MCF 10A (cell line): ENCODE measurements around the gene SH3YL1. TPM values are rescaled to one million over a fixed set of nuclear protein-coding genes. Genes with fewer than 3 reads are reported as not detected.
A peak's percentile ranks its signal among the peaks of the same experiment; 100 is the strongest.

ENCODE experiments used
- BruUV-seq: library from RNA; stranded (reverse); fragments of 400-500 nt; replicated peaks from 2 replicates; lab custom pipeline; 2021; lab: Mats Ljungman, UMichigan
- CTCF ChIA-PET: fragments of 300-600 bp; sonication (Branson Sonifier 250); formaldehyde crosslinking; extraction: SDS; loops from one replicate; lab custom pipeline; 2021; ENCODE audit warnings: antibody characterized with exemption, inconsistent platforms; lab: Yijun Ruan, JAX
- POLR2A ChIA-PET: fragments of 300-600, 350-650 bp; sonication (Branson Sonifier 250); formaldehyde crosslinking; extraction: SDS; loops from one replicate; lab custom pipeline; 2020; ENCODE audit warnings: antibody characterized with exemption, inconsistent platforms; lab: Yijun Ruan, JAX
- DNase-seq: peaks from one replicate; pipeline ENCODE4 v3.0.0-alpha.2; 2018; ENCODE audit not compliant: unreplicated experiment
- H3K27ac Mint-ChIP-seq: one replicate; pipeline ENCODE4 v1.8.0; 2022; ENCODE audit warnings: mild to moderate bottlenecking, low read depth, mixed read lengths; ENCODE audit not compliant: unreplicated experiment
- H3K27me3 Mint-ChIP-seq: one replicate; pipeline ENCODE4 v1.8.0; 2022; ENCODE audit warnings: mixed read lengths; ENCODE audit not compliant: insufficient read depth, unreplicated experiment
- H3K36me3 Mint-ChIP-seq: one replicate; pipeline ENCODE4 v1.8.0; 2022; ENCODE audit warnings: mild to moderate bottlenecking, moderate library complexity, mixed read lengths; ENCODE audit not compliant: insufficient read depth, unreplicated experiment
- H3K4me1 Mint-ChIP-seq: one replicate; pipeline ENCODE4 v1.8.0; 2022; ENCODE audit warnings: mixed read lengths; ENCODE audit not compliant: insufficient read depth, unreplicated experiment
- H3K4me3 Mint-ChIP-seq: one replicate; pipeline ENCODE4 v1.8.0; 2022; ENCODE audit warnings: mild to moderate bottlenecking, moderate library complexity, mixed read lengths; ENCODE audit not compliant: unreplicated experiment
- H3K9me3 Mint-ChIP-seq: one replicate; pipeline ENCODE4 v1.8.0; 2022; ENCODE audit warnings: mixed read lengths; ENCODE audit not compliant: unreplicated experiment
- intact Hi-C: fragments of 100-400 bp; cut with micrococcal nuclease; formaldehyde crosslinking; loops from 2 replicates; pipeline ENCODE4 v1.14.1; 2022
- total RNA-seq: library from RNA; stranded (reverse); gene quantifications from 2 replicates; pipeline ENCODE4 v1.2.3, GENCODE V29; 2022
- TF ChIP-seq, protein P1 (sequence below): fragments of 200-600 bp; IDR thresholded peaks from one replicate; pipeline ENCODE4 v1.8.0; 2022; ENCODE audit warnings: antibody characterized with exemption, mild to moderate bottlenecking; ENCODE audit not compliant: unreplicated experiment

Gene SH3YL1
- total RNA-seq, 1 experiment from 2014 or later = 47.4 TPM

DNA sequence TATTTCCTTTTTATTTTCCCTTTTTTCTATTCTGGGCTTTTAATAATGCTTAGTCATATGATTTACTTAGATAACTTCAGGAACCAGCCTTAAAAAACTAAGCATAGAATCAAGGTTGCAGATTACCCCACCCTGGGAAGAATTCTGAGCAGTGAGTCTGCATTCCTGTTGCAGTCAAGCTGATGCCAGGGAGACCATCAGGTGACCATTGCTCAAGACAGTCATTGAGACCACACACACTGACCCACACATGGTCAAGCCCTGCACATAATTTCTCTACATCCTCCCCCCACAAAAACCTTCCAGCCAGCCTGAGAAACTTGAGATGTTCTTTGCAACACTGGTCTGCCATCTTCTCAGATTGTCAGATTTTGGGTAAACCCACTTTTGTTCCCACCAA lies 83.9 kb downstream of the SH3YL1 start:
- H3K36me3 Mint-ChIP-seq = peaks cover 5% of the 10 kb centered on the region
- H3K4me1 Mint-ChIP-seq = peaks cover 35% of the 10 kb centered on the region
- H3K9me3 Mint-ChIP-seq = no peaks in the 10 kb centered on the region
- POLR2A ChIA-PET = interaction anchor here (0.8 kb wide), 1 partner anchor 11 kb away, joined by 3 read pairs; no protein-coding TSS in a partner anchor
- BruUV-seq = no TSS peak
- no peak for DNase-seq
- H3K27ac Mint-ChIP-seq = no peak overlapping the region
- no peaks in the 10 kb centered on the region for H3K27me3 Mint-ChIP-seq
- intact Hi-C loops = no loop called here
- CTCF ChIA-PET = interaction anchor here (0.6 to 0.7 kb wide), 2 partner anchors 10 to 159 kb away, joined by 3 read pairs; no protein-coding TSS in a partner anchor
- no peak overlapping the region for H3K4me3 Mint-ChIP-seq
- TF ChIP-seq, protein P1, sequence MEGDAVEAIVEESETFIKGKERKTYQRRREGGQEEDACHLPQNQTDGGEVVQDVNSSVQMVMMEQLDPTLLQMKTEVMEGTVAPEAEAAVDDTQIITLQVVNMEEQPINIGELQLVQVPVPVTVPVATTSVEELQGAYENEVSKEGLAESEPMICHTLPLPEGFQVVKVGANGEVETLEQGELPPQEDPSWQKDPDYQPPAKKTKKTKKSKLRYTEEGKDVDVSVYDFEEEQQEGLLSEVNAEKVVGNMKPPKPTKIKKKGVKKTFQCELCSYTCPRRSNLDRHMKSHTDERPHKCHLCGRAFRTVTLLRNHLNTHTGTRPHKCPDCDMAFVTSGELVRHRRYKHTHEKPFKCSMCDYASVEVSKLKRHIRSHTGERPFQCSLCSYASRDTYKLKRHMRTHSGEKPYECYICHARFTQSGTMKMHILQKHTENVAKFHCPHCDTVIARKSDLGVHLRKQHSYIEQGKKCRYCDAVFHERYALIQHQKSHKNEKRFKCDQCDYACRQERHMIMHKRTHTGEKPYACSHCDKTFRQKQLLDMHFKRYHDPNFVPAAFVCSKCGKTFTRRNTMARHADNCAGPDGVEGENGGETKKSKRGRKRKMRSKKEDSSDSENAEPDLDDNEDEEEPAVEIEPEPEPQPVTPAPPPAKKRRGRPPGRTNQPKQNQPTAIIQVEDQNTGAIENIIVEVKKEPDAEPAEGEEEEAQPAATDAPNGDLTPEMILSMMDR = no peak

DNA sequence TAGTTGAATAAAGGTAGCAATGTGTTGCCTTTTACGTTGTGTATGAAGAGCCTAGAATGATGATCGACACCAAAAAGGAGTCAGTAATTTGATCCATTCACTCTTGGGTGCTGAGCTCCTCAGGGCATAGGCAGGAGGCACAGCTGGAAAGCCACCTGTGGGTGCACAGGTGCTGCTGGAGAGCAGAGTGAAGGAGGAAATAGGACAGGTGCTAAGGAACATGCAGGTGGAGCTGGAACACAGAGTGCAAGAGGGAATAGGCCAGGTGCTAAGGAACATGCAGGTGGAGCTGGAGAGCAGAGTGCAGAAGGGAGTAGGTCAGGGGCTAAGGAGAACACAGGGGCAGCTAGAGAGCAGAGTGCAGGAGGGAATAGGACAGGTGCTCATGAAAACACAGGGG lies 86.1 kb downstream of the SH3YL1 start:
- CTCF ChIA-PET = interaction anchor here (0.6 to 1.2 kb wide), 2 partner anchors 135 to 159 kb away, joined by 3 read pairs; no protein-coding TSS in a partner anchor
- H3K9me3 Mint-ChIP-seq = no peaks in the 10 kb centered on the region
- intact Hi-C loops = no loop called here
- no peak overlapping the region for H3K4me3 Mint-ChIP-seq
- DNase-seq = no peak
- POLR2A ChIA-PET = interaction anchor here (0.9 to 2.0 kb wide), 5 partner anchors 7 to 391 kb away, joined by 3 to 9 read pairs (median 3); no protein-coding TSS in a partner anchor
- peaks cover 5% of the 10 kb centered on the region for H3K36me3 Mint-ChIP-seq
- peaks cover 31% of the 10 kb centered on the region for H3K4me1 Mint-ChIP-seq
- TF ChIP-seq, protein P1 = no peak
- no TSS peak for BruUV-seq
- H3K27ac Mint-ChIP-seq = no peak overlapping the region
- no peaks in the 10 kb centered on the region for H3K27me3 Mint-ChIP-seq

DNA sequence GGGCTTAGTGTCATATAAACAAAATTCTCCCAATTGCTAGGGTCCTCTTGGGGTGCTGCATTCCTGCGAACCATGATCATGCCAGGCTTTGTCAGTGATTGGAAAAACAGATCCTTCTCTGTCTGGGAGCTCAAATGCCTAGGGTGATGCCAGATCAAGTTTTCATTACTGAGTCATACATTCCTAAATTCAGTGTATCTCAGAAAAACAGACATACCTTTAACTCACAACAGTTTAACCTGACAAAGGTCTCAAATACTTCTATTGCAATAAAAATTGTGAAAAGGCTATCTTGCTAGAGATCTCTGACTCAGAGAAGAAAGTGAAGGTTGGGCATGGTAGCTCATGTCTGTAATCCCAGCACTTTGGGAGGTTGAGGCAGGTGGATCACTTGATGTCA lies 86.9 kb downstream of the SH3YL1 start:
- peak overlapping the region; percentile 27 for H3K27ac Mint-ChIP-seq
- POLR2A ChIA-PET = interaction anchor here (0.6 to 2.0 kb wide), 11 partner anchors 8 to 392 kb away, joined by 3 to 9 read pairs (median 3); no protein-coding TSS in a partner anchor

More for the DNA sequence above, 86.9 kb downstream of the SH3YL1 start:
- CTCF ChIA-PET = interaction anchor here (0.6 to 1.2 kb wide), 4 partner anchors 16 to 718 kb away, joined by 3 to 6 read pairs (median 3); no protein-coding TSS in a partner anchor
- BruUV-seq = no TSS peak
- Mint-ChIP-seq H3K4me1 (peaks cover 31% of the 10 kb centered on the region), H3K27me3 (no peaks in the 10 kb centered on the region), H3K4me3 (no peak overlapping the region), H3K9me3 (no peaks in the 10 kb centered on the region), H3K36me3 (peaks cover 5% of the 10 kb centered on the region)
- DNase-seq = peak; percentile 20
- TF ChIP-seq, protein P1 = no peak
- intact Hi-C loops = no loop called here
